ENCODE data around the gene REXO4. TPM values are rescaled to one million over a fixed set of nuclear protein-coding genes. Genes with fewer than 3 reads are reported as not detected.

Gene REXO4
- total and polyA plus RNA-seq, 4 donors, result 7.4 to 12.1 (median 9.1) TPM

DNA sequence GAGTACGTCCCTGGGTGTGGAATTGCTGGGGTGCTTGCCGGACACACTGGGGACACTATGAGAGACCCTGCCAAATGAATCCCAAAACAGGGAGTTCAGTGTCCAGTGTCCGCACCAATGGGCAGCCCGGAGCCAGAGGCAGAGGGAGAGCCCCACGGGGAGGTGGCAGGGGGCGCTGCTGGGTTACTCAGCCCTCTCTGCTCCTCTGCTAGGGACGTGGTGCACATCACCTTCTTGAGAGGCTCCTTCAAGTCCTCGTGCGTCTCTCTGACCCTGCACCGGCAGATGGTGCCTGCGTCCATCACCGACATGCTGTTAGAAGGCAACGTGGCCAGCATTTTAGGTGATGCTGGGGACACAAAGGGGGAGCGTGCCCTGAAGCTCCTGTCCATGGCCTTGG, 20.9 kb downstream of the REXO4 start:
- 33% methylated on average over 14 of the region's 14 CpGs for WGBS
- no peaks in the 10 kb centered on the region for H3K4me1 ChIP-seq (ENCODE audit: control insufficient read depth in 4 of 4, insufficient read depth in 4 of 4, low read length in 3 of 4)
- TF ChIP-seq RXRA (IDR thresholded peaks at IDR 0.05) (no peak), RAD21 (IDR thresholded peaks at IDR 0.05) (peak in 1 of 2 donors; percentile 17)
- H3K27me3 ChIP-seq (ENCODE audit: control insufficient read depth in 4 of 4, insufficient read depth in 4 of 4, low read length in 3 of 4), result peaks cover 0 to 7% (median 0%) of the 10 kb centered on the region in 4 donors
- no peaks in the 10 kb centered on the region for H3K9me3 ChIP-seq (ENCODE audit: control insufficient read depth in 4 of 4, low read length in 3 of 4)
- H3K4me3 ChIP-seq (ENCODE audit: low read depth in 1 of 3, low read length in 3 of 3), result no peak overlapping the region
- H3K9ac ChIP-seq (ENCODE audit: low read depth in 1 of 2, low read length in 2 of 2), result no peak overlapping the region
- DNase-seq (ENCODE audit: low spot score), result no peak
- H3K27ac ChIP-seq (ENCODE audit: low read depth in 1 of 2, low read length in 2 of 2), result no peak overlapping the region
- H3K36me3 ChIP-seq (ENCODE audit: control insufficient read depth in 4 of 4, insufficient read depth in 3 of 4, low read depth in 1 of 4, low read length in 3 of 4), result no peaks in the 10 kb centered on the region

- H3K36me3 ChIP-seq (ENCODE audit: control insufficient read depth in 4 of 4, insufficient read depth in 3 of 4, low read depth in 1 of 4, low read length in 3 of 4), result no peaks in the 10 kb centered on the region
- no peak for TF ChIP-seq GABPA (IDR thresholded peaks at IDR 0.05 in 1 of 2, conservative IDR thresholded peaks at IDR 0.05 in 1 of 2)
- no peak for TF ChIP-seq RAD21 (IDR thresholded peaks at IDR 0.05)
- no peak for TF ChIP-seq FOXA2 (IDR thresholded peaks at IDR 0.05)
- no peak for TF ChIP-seq FOXA1 (IDR thresholded peaks at IDR 0.05)
- TF ChIP-seq, protein P1, sequence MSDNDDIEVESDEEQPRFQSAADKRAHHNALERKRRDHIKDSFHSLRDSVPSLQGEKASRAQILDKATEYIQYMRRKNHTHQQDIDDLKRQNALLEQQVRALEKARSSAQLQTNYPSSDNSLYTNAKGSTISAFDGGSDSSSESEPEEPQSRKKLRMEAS (IDR thresholded peaks at IDR 0.05), result no peak
- TF ChIP-seq CTCF (IDR thresholded peaks at IDR 0.05; ENCODE audit: low read depth, low read length, missing input control), result no peak
- no peak for TF ChIP-seq ATF3 (IDR thresholded peaks at IDR 0.05)
- no peak for TF ChIP-seq NR2F2 (IDR thresholded peaks at IDR 0.05)
- TF ChIP-seq EGR1 (IDR thresholded peaks at IDR 0.05; ENCODE audit: low read depth in 2 of 2), result no peak
- H3K9me3 ChIP-seq (ENCODE audit: control insufficient read depth in 4 of 4, low read length in 3 of 4), result no peaks in the 10 kb centered on the region
- H3K4me1 ChIP-seq (ENCODE audit: control insufficient read depth in 4 of 4, insufficient read depth in 4 of 4, low read length in 3 of 4), result no peaks in the 10 kb centered on the region
- H3K27ac ChIP-seq (ENCODE audit: low read depth in 1 of 2, low read length in 2 of 2), result no peak overlapping the region
- peaks cover 0 to 7% (median 0%) of the 10 kb centered on the region in 4 donors for H3K27me3 ChIP-seq (ENCODE audit: control insufficient read depth in 4 of 4, insufficient read depth in 4 of 4, low read length in 3 of 4)
- 32% methylated on average over 8 of the region's 8 CpGs for WGBS
- DNase-seq (ENCODE audit: low spot score), result no peak
- H3K4me3 ChIP-seq (ENCODE audit: low read depth in 1 of 3, low read length in 3 of 3), result no peak overlapping the region
- no peak overlapping the region for H3K9ac ChIP-seq (ENCODE audit: low read depth in 1 of 2, low read length in 2 of 2)
Observed at GRCh38 chr9:133394687-133395271, 23.0 kb downstream of the REXO4 start.

DNA sequence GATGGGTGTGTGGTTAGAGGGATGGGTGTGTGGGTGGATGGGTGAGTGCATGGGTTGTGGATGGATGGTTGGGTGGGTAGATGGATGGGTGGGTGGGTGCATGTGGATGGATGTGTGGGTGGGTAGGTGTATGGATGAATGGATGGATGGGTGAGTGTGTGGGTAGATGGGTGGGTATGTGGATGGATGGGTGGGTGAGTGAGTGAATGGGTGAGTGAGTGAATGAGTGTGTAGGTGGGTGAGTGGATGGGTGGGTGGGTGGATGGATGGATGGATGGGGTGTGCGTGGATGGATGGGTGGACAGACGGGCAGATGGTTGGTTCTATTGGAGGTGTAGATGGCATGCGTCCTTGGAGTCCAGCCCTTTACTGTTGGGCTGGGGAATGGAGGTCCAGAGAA, 24.4 kb downstream of the REXO4 start:
- 93% methylated on average over 3 of the region's 3 CpGs for WGBS
- H3K4me3 ChIP-seq (ENCODE audit: low read depth in 1 of 3, low read length in 3 of 3), result no peak overlapping the region
- no peak overlapping the region for H3K9ac ChIP-seq (ENCODE audit: low read depth in 1 of 2, low read length in 2 of 2)
- TF ChIP-seq YY1 (IDR thresholded peaks at IDR 0.05) (no peak), NR2F2 (IDR thresholded peaks at IDR 0.05) (no peak), JUND (IDR thresholded peaks at IDR 0.05) (no peak), FOXA1 (IDR thresholded peaks at IDR 0.05) (no peak), SP1 (IDR thresholded peaks at IDR 0.05) (no peak), TAF1 (conservative IDR thresholded peaks at IDR 0.05) (no peak), CTCF (IDR thresholded peaks at IDR 0.05; ENCODE audit: low read depth, low read length, missing input control) (no peak), RAD21 (IDR thresholded peaks at IDR 0.05) (no peak), REST (IDR thresholded peaks at IDR 0.05) (no peak), EGR1 (IDR thresholded peaks at IDR 0.05; ENCODE audit: low read depth in 2 of 2) (no peak), RXRA (IDR thresholded peaks at IDR 0.05) (no peak)
- TF ChIP-seq, protein P2, sequence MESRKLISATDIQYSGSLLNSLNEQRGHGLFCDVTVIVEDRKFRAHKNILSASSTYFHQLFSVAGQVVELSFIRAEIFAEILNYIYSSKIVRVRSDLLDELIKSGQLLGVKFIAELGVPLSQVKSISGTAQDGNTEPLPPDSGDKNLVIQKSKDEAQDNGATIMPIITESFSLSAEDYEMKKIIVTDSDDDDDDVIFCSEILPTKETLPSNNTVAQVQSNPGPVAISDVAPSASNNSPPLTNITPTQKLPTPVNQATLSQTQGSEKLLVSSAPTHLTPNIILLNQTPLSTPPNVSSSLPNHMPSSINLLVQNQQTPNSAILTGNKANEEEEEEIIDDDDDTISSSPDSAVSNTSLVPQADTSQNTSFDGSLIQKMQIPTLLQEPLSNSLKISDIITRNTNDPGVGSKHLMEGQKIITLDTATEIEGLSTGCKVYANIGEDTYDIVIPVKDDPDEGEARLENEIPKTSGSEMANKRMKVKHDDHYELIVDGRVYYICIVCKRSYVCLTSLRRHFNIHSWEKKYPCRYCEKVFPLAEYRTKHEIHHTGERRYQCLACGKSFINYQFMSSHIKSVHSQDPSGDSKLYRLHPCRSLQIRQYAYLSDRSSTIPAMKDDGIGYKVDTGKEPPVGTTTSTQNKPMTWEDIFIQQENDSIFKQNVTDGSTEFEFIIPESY (IDR thresholded peaks at IDR 0.05), result no peak
- H3K27me3 ChIP-seq (ENCODE audit: control insufficient read depth in 4 of 4, insufficient read depth in 4 of 4, low read length in 3 of 4), result peaks cover 0 to 7% (median 0%) of the 10 kb centered on the region in 4 donors
- H3K4me1 ChIP-seq (ENCODE audit: control insufficient read depth in 4 of 4, insufficient read depth in 4 of 4, low read length in 3 of 4), result no peaks in the 10 kb centered on the region
- DNase-seq (ENCODE audit: low spot score), result no peak
- no peak overlapping the region for H3K27ac ChIP-seq (ENCODE audit: low read depth in 1 of 2, low read length in 2 of 2)
- H3K36me3 ChIP-seq (ENCODE audit: control insufficient read depth in 4 of 4, insufficient read depth in 3 of 4, low read depth in 1 of 4, low read length in 3 of 4), result no peaks in the 10 kb centered on the region
- H3K9me3 ChIP-seq (ENCODE audit: control insufficient read depth in 4 of 4, low read length in 3 of 4), result no peaks in the 10 kb centered on the region
